ENCODE results near the gene DUOX1. TPM values are rescaled to one million over a fixed set of nuclear protein-coding genes. Genes with fewer than 3 reads are reported as not detected.

Gene DUOX1
- total RNA-seq, 1 experiment from 2014 or later: not detected

DNA sequence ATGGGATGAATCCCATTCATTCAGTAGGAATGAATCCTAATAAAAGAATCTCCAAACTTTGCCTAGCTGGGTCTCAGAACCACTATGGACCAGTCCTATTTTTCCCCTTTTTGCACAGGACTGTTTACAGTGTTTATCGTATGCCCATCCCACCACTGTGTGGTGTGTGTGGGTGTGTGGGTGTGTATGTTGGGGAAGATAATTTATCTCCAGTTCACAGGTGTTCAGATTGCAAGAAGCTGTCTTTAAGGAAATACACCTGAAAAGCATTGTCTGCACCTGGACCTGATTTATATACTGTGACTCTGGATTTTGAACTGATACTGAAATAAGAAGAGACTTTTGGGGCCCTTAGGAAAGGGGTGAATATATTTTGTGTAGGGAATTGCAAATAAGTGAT is 82.7 kb downstream of the DUOX1 start:
- CTCF ChIA-PET: no interaction called here

More for the DNA sequence above, 82.7 kb downstream of the DUOX1 start:
- Histone ChIP-seq H2AFZ (no peak overlapping the region), H3K9me3 (ENCODE audit: insufficient read depth, low read depth) (no peaks in the 10 kb centered on the region), H3K27ac (no peak overlapping the region), H3K79me2 (ENCODE audit: low read depth) (no peaks in the 10 kb centered on the region), H3K9me2 (ENCODE audit: insufficient read depth) (no peaks in the 10 kb centered on the region), H3K4me2 (no peak overlapping the region), H3K4me1 (replicated peaks; ENCODE audit: insufficient read depth) (no peaks in the 10 kb centered on the region), H3K36me3 (ENCODE audit: low read depth) (no peaks in the 10 kb centered on the region), H3K4me3 (no peak overlapping the region), H3F3A (ENCODE audit: insufficient read depth, low read depth) (no peaks in the 10 kb centered on the region), H3K27me3 (ENCODE audit: insufficient read depth, low read depth) (no peaks in the 10 kb centered on the region), H4K20me1 (ENCODE audit: insufficient read depth) (no peaks in the 10 kb centered on the region)
- BruUV-seq (replicated peaks): no TSS peak
- intact Hi-C loops (cut with micrococcal nuclease; ENCODE audit: unreplicated experiment): no loop called here
- no peak for DNase-seq
- TF ChIP-seq EZH2 (IDR thresholded peaks at IDR 0.05; ENCODE audit: low read depth): no peak
- TF ChIP-seq, protein P1, sequence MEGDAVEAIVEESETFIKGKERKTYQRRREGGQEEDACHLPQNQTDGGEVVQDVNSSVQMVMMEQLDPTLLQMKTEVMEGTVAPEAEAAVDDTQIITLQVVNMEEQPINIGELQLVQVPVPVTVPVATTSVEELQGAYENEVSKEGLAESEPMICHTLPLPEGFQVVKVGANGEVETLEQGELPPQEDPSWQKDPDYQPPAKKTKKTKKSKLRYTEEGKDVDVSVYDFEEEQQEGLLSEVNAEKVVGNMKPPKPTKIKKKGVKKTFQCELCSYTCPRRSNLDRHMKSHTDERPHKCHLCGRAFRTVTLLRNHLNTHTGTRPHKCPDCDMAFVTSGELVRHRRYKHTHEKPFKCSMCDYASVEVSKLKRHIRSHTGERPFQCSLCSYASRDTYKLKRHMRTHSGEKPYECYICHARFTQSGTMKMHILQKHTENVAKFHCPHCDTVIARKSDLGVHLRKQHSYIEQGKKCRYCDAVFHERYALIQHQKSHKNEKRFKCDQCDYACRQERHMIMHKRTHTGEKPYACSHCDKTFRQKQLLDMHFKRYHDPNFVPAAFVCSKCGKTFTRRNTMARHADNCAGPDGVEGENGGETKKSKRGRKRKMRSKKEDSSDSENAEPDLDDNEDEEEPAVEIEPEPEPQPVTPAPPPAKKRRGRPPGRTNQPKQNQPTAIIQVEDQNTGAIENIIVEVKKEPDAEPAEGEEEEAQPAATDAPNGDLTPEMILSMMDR (conservative IDR thresholded peaks at IDR 0.05): no peak
- POLR2A ChIA-PET (ENCODE audit: unreplicated experiment): interaction anchor here (0.7 kb wide), 1 partner anchor 10 kb away, joined by 10 read pairs; no protein-coding TSS in a partner anchor

Other genes starting within 250 kb of the DUOX1 start
- not detected in 2 replicates for gene TERB2, start 173.3 kb upstream of the DUOX1 start, total RNA-seq (2021)
- 66.4 and 69.6 TPM in 2 replicates for gene SORD, start 106.8 kb upstream of the DUOX1 start, total RNA-seq (2021)
- gene DUOX2, start 15.8 kb upstream of the DUOX1 start, total RNA-seq (2021): 0.10 TPM in 1 of 2 replicates, not detected in the other
- not detected in 2 replicates for gene DUOXA2, start 15.7 kb upstream of the DUOX1 start, total RNA-seq (2021)
- gene DUOXA1, start 115 bp upstream of the DUOX1 start, total RNA-seq (2021): 0.33 and 0.75 TPM in 2 replicates
- gene SHF, start 58.0 kb downstream of the DUOX1 start, total RNA-seq (2021): 6.1 and 6.3 TPM in 2 replicates
- gene SLC28A2, start 122.2 kb downstream of the DUOX1 start, total RNA-seq (2021): not detected in 2 replicates
- gene GATM, start 248.6 kb downstream of the DUOX1 start, total RNA-seq (2021): 9.8 and 10.0 TPM in 2 replicates

All from PC-9 (cell line).